WTC11 (cell line): ENCODE measurements around the gene ITGA3. TPM values are rescaled to one million over a fixed set of nuclear protein-coding genes. Genes with fewer than 3 reads are reported as not detected.

Experiments used
- ATAC-seq: fragments of 200-7000 bp; cut with Tn5 transposase; 2 replicates; pipeline ENCODE4 v1.10.0; 2021; ENCODE audit warnings: mild to moderate bottlenecking, moderate library complexity
- CTCF ChIA-PET: fragments of 300-600 bp; sonication (Branson Sonifier 250); formaldehyde crosslinking; loops from one replicate; lab custom pipeline; 2021; ENCODE audit warnings: antibody characterized with exemption; lab: Charles Lee
- POLR2A ChIA-PET: fragments of 350-600 bp; sonication (Branson Sonifier 250); formaldehyde crosslinking; loops from one replicate; lab custom pipeline; 2021; ENCODE audit warnings: antibody characterized with exemption; lab: Charles Lee
- DNase-seq: peaks from one replicate; pipeline ENCODE4 v3.0.0; 2021; ENCODE audit warnings: low spot score
- H3K27ac Mint-ChIP-seq: 2 replicates; pipeline ENCODE4 v1.8.0; 2021; ENCODE audit warnings: mixed read lengths
- H3K27me3 Mint-ChIP-seq: 2 replicates; pipeline ENCODE4 v1.8.0; 2021; ENCODE audit warnings: low read depth, mild to moderate bottlenecking, moderate library complexity, mixed read lengths
- H3K36me3 Mint-ChIP-seq: 2 replicates; pipeline ENCODE4 v1.8.0; 2021; ENCODE audit warnings: mixed read lengths
- H3K4me1 Mint-ChIP-seq: 2 replicates; pipeline ENCODE4 v1.8.0; 2022; ENCODE audit warnings: mixed read lengths
- H3K4me3 Mint-ChIP-seq: 2 replicates; pipeline ENCODE4 v1.8.0; 2021; ENCODE audit warnings: mild to moderate bottlenecking, moderate library complexity, mixed read lengths
- H3K9me3 Mint-ChIP-seq: 2 replicates; pipeline ENCODE4 v1.8.0; 2021; ENCODE audit warnings: mixed read lengths
- ATF1 ChIP-seq: sonication (generic); formaldehyde crosslinking; IDR thresholded peaks from 2 replicates; pipeline ENCODE4 v1.8.1; 2023; ENCODE audit warnings: mild to moderate bottlenecking, moderate library complexity, missing genetic modification reagents
- CREM ChIP-seq: sonication (generic); formaldehyde crosslinking; IDR thresholded peaks from 2 replicates; pipeline ENCODE4 v1.8.1; 2022; ENCODE audit warnings: mild to moderate bottlenecking, missing genetic modification reagents, moderate library complexity
- ETV6 ChIP-seq: sonication (generic); formaldehyde crosslinking; IDR thresholded peaks from 2 replicates; pipeline ENCODE4 v1.8.1; 2022; ENCODE audit warnings: mild to moderate bottlenecking, missing genetic modification reagents
- FOXJ3 ChIP-seq: sonication (generic); formaldehyde crosslinking; IDR thresholded peaks from 2 replicates; pipeline ENCODE4 v1.9.0; 2021; ENCODE audit warnings: missing genetic modification reagents, mild to moderate bottlenecking, borderline replicate concordance
- GABPB1 ChIP-seq: sonication (generic); formaldehyde crosslinking; IDR thresholded peaks from 2 replicates; pipeline ENCODE4 v1.8.1; 2023; ENCODE audit warnings: mild to moderate bottlenecking, missing genetic modification reagents
- GRHL2 ChIP-seq: fragments of 250-450 bp; sonication (Bioruptor Pico); IDR thresholded peaks from 2 replicates; pipeline ENCODE4 v1.8.0; 2022; ENCODE audit warnings: mild to moderate bottlenecking, moderate library complexity; ENCODE audit not compliant: insufficient replicate concordance, severe bottlenecking
- SOX15 ChIP-seq: fragments of 250-450 bp; sonication (Bioruptor Pico); IDR thresholded peaks from 2 replicates; pipeline ENCODE4 v1.9.0; 2021; ENCODE audit warnings: mild to moderate bottlenecking
- TEAD1 ChIP-seq: sonication (generic); formaldehyde crosslinking; IDR thresholded peaks from 2 replicates; pipeline ENCODE4 v1.8.0; 2022; ENCODE audit warnings: mild to moderate bottlenecking, missing genetic modification reagents
- TEAD4 ChIP-seq: sonication (generic); formaldehyde crosslinking; IDR thresholded peaks from 2 replicates; pipeline ENCODE4 v1.8.0; 2022; ENCODE audit warnings: mild to moderate bottlenecking, missing genetic modification reagents
- ZBTB21 ChIP-seq: sonication (generic); formaldehyde crosslinking; IDR thresholded peaks from 2 replicates; pipeline ENCODE4 v1.8.1; 2023; ENCODE audit warnings: mild to moderate bottlenecking, missing genetic modification reagents, borderline replicate concordance
- ZNF281 ChIP-seq: sonication (generic); formaldehyde crosslinking; IDR thresholded peaks from 2 replicates; pipeline ENCODE4 v1.8.0; 2023; ENCODE audit warnings: mild to moderate bottlenecking, missing genetic modification reagents
- total RNA-seq: library from RNA; stranded (reverse); gene quantifications from 3 replicates; pipeline ENCODE4 v1.2.3, GENCODE V29; 2021
- TF ChIP-seq, protein P1 (sequence below): fragments of 250-450 bp; sonication (Bioruptor Pico); IDR thresholded peaks from 2 replicates; pipeline ENCODE4 v2.1.2; 2022; ENCODE audit warnings: mild to moderate bottlenecking, moderate library complexity
- TF ChIP-seq, protein P2 (sequence below): fragments of 250-450 bp; sonication (Bioruptor Pico); IDR thresholded peaks from 2 replicates; pipeline ENCODE4 v1.8.0; 2021; ENCODE audit warnings: mild to moderate bottlenecking
- TF ChIP-seq, protein P3 (sequence below): sonication (generic); formaldehyde crosslinking; IDR thresholded peaks from 2 replicates; pipeline ENCODE4 v1.8.1; 2022; ENCODE audit warnings: mild to moderate bottlenecking, moderate library complexity, missing genetic modification reagents
- TF ChIP-seq, protein P4 (sequence below): sonication (generic); formaldehyde crosslinking; IDR thresholded peaks from 2 replicates; pipeline ENCODE4 v1.8.1; 2023; ENCODE audit warnings: mild to moderate bottlenecking, missing genetic modification reagents
- TF ChIP-seq, protein P5 (sequence below): fragments of 250-450 bp; sonication (Bioruptor Pico); IDR thresholded peaks from 2 replicates; pipeline ENCODE4 v1.9.0; 2021; ENCODE audit warnings: mild to moderate bottlenecking

Gene ITGA3
- total RNA-seq, 1 experiment from 2014 or later = 35.3 TPM

- TF ChIP-seq ATF1 (CRISPR knock-in tag) (no peak), SOX15 (no peak)
These were observed 33.3 kb upstream of the ITGA3 start (continued) for GRCh38 chr17:50022463-50023130.

- ATAC-seq (no peak), DNase-seq (no peak)
- H3K27ac Mint-ChIP-seq = no peak overlapping the region
- CTCF ChIA-PET = no interaction called here
- POLR2A ChIA-PET = no interaction called here
- H3K4me3 Mint-ChIP-seq = no peak overlapping the region
- TF ChIP-seq, protein P1, sequence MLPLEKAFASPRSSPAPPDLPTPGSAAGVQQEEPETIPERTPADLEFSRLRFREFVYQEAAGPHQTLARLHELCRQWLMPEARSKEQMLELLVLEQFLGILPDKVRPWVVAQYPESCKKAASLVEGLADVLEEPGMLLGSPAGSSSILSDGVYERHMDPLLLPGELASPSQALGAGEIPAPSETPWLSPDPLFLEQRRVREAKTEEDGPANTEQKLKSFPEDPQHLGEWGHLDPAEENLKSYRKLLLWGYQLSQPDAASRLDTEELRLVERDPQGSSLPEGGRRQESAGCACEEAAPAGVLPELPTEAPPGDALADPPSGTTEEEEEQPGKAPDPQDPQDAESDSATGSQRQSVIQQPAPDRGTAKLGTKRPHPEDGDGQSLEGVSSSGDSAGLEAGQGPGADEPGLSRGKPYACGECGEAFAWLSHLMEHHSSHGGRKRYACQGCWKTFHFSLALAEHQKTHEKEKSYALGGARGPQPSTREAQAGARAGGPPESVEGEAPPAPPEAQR (CRISPR knock-in tag) = no peak
- TF ChIP-seq GABPB1 (no peak), ETV6 (CRISPR knock-in tag) (no peak)
- peaks cover 18% of the 10 kb centered on the region for H3K4me1 Mint-ChIP-seq
- peaks cover 4% of the 10 kb centered on the region; the same call in 1 of the 2 replicates for H3K9me3 Mint-ChIP-seq
- H3K27me3 Mint-ChIP-seq = peaks cover 18% of the 10 kb centered on the region
- H3K36me3 Mint-ChIP-seq = no peaks in the 10 kb centered on the region
These were observed 32.4 kb upstream of the ITGA3 start for GRCh38 chr17:50023520-50023919.

- DNase-seq (no peak), ATAC-seq (no peak)
- no peak for TF ChIP-seq CREM (CRISPR knock-in tag)
- TF ChIP-seq, protein P2, sequence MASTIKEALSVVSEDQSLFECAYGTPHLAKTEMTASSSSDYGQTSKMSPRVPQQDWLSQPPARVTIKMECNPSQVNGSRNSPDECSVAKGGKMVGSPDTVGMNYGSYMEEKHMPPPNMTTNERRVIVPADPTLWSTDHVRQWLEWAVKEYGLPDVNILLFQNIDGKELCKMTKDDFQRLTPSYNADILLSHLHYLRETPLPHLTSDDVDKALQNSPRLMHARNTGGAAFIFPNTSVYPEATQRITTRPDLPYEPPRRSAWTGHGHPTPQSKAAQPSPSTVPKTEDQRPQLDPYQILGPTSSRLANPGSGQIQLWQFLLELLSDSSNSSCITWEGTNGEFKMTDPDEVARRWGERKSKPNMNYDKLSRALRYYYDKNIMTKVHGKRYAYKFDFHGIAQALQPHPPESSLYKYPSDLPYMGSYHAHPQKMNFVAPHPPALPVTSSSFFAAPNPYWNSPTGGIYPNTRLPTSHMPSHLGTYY (CRISPR knock-in tag) = no peak
- TF ChIP-seq ZNF281 (CRISPR knock-in tag) = no peak
- TF ChIP-seq, protein P3, sequence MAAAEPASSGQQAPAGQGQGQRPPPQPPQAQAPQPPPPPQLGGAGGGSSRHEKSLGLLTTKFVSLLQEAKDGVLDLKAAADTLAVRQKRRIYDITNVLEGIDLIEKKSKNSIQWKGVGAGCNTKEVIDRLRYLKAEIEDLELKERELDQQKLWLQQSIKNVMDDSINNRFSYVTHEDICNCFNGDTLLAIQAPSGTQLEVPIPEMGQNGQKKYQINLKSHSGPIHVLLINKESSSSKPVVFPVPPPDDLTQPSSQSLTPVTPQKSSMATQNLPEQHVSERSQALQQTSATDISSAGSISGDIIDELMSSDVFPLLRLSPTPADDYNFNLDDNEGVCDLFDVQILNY = no peak
- no peak for TF ChIP-seq FOXJ3 (CRISPR knock-in tag)
- TF ChIP-seq TEAD1 (CRISPR knock-in tag) = no peak
- TF ChIP-seq, protein P4, sequence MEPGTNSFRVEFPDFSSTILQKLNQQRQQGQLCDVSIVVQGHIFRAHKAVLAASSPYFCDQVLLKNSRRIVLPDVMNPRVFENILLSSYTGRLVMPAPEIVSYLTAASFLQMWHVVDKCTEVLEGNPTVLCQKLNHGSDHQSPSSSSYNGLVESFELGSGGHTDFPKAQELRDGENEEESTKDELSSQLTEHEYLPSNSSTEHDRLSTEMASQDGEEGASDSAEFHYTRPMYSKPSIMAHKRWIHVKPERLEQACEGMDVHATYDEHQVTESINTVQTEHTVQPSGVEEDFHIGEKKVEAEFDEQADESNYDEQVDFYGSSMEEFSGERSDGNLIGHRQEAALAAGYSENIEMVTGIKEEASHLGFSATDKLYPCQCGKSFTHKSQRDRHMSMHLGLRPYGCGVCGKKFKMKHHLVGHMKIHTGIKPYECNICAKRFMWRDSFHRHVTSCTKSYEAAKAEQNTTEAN (CRISPR knock-in tag) = no peak
- no peak for TF ChIP-seq TEAD4 (CRISPR knock-in tag)
- TF ChIP-seq, protein P5, sequence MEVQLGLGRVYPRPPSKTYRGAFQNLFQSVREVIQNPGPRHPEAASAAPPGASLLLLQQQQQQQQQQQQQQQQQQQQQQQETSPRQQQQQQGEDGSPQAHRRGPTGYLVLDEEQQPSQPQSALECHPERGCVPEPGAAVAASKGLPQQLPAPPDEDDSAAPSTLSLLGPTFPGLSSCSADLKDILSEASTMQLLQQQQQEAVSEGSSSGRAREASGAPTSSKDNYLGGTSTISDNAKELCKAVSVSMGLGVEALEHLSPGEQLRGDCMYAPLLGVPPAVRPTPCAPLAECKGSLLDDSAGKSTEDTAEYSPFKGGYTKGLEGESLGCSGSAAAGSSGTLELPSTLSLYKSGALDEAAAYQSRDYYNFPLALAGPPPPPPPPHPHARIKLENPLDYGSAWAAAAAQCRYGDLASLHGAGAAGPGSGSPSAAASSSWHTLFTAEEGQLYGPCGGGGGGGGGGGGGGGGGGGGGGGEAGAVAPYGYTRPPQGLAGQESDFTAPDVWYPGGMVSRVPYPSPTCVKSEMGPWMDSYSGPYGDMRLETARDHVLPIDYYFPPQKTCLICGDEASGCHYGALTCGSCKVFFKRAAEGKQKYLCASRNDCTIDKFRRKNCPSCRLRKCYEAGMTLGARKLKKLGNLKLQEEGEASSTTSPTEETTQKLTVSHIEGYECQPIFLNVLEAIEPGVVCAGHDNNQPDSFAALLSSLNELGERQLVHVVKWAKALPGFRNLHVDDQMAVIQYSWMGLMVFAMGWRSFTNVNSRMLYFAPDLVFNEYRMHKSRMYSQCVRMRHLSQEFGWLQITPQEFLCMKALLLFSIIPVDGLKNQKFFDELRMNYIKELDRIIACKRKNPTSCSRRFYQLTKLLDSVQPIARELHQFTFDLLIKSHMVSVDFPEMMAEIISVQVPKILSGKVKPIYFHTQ (CRISPR knock-in tag) = no peak
- TF ChIP-seq GRHL2 (CRISPR knock-in tag) = no peak
- no peak for TF ChIP-seq ZBTB21 (CRISPR knock-in tag)
- CTCF ChIA-PET = interaction anchor here (1.5 to 7.9 kb wide), 3 partner anchors 31 to 69 kb away, joined by 8 to 64 read pairs (median 46); partner anchors contain the start of genes ITGA3 and PDK2
- Mint-ChIP-seq H3K27me3 (peaks cover 17% of the 10 kb centered on the region), H3K36me3 (no peaks in the 10 kb centered on the region), H3K27ac (no peak overlapping the region), H3K4me1 (peaks cover 25% of the 10 kb centered on the region), H3K9me3 (peaks cover 4% of the 10 kb centered on the region; the same call in 1 of the 2 replicates), H3K4me3 (no peak overlapping the region)
- POLR2A ChIA-PET = no interaction called here
These were observed 31.1 kb upstream of the ITGA3 start for GRCh38 chr17:50024808-50025207.
